GM10266 (cell line): Measurements from ENCODE around the gene CSF3R.
"Not testable (repeated sequence)": the region's sequence is repeated elsewhere in the genome, so short reads cannot be mapped to it uniquely, and the experiment has no call there.

ENCODE experiments used
- DNase-seq: peaks from one replicate; pipeline ENCODE4 v3.0.0; 2012; ENCODE audit errors: extremely low spot score
- TF ChIP-seq, protein P1 (sequence below): IDR thresholded peaks from 2 replicates; pipeline ENCODE4 v1.5.1; 2012; ENCODE audit warnings: mild to moderate bottlenecking, low read depth; ENCODE audit not compliant: control insufficient read depth, insufficient read depth; ENCODE audit errors: missing control alignments

CSF3R gene

GRCh38 chr1:36503159-36503558 lies 20.4 kb upstream of the CSF3R start:
- no peak for DNase-seq
- TF ChIP-seq, protein P1, sequence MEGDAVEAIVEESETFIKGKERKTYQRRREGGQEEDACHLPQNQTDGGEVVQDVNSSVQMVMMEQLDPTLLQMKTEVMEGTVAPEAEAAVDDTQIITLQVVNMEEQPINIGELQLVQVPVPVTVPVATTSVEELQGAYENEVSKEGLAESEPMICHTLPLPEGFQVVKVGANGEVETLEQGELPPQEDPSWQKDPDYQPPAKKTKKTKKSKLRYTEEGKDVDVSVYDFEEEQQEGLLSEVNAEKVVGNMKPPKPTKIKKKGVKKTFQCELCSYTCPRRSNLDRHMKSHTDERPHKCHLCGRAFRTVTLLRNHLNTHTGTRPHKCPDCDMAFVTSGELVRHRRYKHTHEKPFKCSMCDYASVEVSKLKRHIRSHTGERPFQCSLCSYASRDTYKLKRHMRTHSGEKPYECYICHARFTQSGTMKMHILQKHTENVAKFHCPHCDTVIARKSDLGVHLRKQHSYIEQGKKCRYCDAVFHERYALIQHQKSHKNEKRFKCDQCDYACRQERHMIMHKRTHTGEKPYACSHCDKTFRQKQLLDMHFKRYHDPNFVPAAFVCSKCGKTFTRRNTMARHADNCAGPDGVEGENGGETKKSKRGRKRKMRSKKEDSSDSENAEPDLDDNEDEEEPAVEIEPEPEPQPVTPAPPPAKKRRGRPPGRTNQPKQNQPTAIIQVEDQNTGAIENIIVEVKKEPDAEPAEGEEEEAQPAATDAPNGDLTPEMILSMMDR = no peak

DNA sequence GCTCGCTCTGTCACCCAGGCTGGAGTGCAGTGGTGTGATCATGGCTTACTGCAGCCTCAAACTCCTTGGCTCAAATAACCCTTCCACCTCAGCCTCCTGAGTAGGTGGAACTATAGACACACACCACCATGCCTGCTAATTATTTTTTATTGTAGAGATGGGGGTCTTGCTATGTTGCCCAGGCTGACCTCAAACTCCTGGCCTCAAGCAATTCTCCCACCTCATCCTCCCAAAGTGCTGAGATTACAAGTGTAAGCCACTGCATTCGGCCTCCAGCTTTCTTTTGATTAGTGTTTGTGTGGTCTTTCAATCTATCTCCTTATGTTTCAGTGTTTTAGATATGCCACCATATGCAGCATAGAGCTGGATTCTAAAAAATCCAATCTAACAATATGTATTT lies 19.9 kb upstream of the CSF3R start:
- DNase-seq = no peak
- TF ChIP-seq, protein P1 = no peak

- not testable (repeated sequence) for DNase-seq
Observed at GRCh38 chr1:36501911-36502310, 19.2 kb upstream of the CSF3R start.

GRCh38 chr1:36497207-36497606 lies 14.5 kb upstream of the CSF3R start:
- DNase-seq = no peak
- TF ChIP-seq, protein P1 = no peak

DNA sequence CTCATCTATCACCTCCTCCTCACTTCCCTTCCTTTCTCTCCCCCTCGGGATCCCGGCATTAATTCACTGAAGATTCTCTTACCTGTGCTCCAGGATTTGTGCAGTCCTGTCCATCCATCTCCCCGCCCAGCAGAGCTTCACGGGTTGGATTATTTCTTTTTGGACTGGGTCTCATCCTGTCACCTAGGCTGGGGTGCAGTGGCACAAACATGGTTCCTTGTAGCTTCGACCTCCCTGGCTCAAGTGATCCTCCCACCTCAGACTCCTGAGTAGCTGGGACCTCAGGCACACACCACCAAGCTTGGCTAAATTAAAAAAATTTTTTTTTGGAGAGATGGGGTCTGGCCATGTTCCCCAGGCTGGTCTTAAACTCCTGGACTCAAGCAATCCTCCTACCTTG lies 12.3 kb upstream of the CSF3R start:
- TF ChIP-seq, protein P1 = no peak
- DNase-seq = no peak

DNA sequence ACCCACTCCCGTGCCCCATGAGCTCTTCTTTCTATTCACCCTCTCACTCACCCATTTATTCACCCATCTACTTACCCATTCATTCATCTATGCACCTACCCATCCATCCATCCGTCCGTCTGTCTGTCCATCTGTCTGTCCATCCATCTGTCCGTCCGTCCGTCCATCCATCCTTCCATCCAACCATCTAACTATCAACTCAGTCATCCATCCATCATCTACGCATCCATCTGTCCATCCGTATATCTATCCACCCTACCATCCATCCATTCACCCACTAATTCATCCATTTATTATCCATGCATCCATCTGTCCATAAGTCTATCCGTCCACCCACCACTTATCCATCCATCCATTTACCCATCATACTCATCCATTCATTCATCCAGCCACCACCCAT lies 10.8 kb upstream of the CSF3R start:
- TF ChIP-seq, protein P1 = no peak
- DNase-seq = no peak

GRCh38 chr1:36492491-36492890 lies 9.8 kb upstream of the CSF3R start:
- TF ChIP-seq, protein P1 = no peak
- no peak for DNase-seq

DNA sequence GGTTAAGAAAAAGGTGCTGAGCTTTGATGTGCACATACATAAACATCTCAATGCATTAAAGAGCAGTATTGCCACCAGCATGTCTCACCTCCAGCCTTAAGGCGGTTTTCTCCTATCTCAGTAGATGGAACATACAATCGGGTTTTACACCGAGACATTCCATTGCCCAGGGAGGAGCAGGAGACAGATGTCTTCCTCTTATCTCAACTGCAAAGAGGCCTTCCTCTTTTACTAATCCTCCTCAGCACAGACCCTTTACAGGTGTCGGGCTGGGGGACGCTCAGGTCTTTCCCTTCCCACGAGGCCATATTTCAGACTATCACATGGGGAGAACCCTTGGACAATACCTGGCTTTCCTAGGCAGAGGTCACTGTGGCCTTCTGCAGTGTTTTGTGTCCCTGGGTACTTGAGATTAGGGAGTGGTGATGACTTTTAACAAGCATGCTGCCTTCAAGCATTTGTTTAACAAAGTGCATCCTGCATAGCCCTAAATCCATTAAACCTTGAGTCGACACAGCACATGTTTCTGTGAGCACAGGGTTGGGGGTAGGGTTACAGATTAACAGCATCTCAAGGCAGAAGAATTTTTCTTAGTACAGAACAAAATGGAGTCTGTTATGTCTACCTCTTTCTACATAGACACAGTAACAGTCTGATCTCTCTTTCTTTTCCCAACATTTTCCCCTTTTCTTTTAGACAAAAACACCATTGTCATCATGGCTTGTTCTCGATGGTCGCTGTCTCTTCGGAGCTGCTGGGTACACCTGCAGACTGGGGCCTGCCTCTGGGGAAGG lies 6.7 kb upstream of the CSF3R start:
- DNase-seq = not testable (repeated sequence)
